Adrenal gland (tissue), 5 donors: ENCODE results near the gene RPS6KA5.

Experiments used
- CTCF ChIP-seq, 6 experiments: fragments of 450-650 bp in 4 of 6; fragments of 200-600 bp in 2 of 6; sonication (generic) in 1 of 6; IDR thresholded peaks; 1 replicate in 5 of 6; 2 replicates in 1 of 6; pipeline versions ENCODE4 v1.5.1 to v1.8.0; 2016 to 2021; ENCODE audit warnings: antibody characterized with exemption in 6 of 6, mild to moderate bottlenecking in 2 of 6, moderate library complexity in 1 of 6
- POLR2A ChIP-seq, 2 donors: fragments of 450-650 bp; IDR thresholded peaks; one replicate each; pipeline ENCODE4 v1.6.1; 2017; ENCODE audit warnings: antibody characterized with exemption in 2 of 2, mild to moderate bottlenecking in 2 of 2, moderate library complexity in 1 of 2
- donor health status: DM: no; HTN: no; CAD: no.

DNA sequence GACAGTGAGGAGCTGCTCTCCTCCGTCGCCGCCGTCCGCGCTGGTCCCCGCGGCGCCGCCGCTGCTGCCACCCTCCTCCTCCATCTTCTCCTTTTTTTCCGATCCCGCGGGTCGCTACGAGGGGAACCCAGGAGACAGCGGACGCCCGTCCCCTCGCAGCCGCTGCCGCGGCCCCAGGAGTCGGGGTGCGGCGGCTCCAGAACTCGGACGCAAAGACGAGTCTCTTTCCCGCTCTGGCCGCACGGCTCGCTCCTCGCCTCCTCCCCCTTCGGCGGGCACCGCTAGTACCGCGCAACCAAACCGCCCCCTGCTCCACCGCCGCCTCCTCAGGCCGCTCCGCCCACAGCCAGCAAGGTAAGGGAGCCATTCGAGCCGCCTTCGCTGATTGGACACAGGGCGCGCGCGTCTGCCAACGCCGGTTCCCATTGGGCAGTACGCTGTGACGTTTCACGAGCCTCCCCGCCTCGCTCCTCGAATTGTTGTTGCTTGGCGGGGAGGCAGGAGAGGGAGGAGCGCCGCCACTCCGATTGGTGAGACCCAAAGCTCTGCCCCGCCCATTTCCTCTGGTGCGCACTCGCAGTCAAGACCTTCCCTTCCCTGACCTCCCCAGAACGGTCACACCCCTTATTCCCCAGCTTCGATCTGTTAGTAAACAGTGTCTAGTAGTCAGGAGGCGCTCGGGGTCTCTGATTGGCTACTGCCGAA, at the start of gene RPS6KA5:
- TF ChIP-seq CTCF (IDR thresholded peaks at IDR 0.05) = peak in 5 of 6 experiments; percentile 24 to 46 (median 27)
- peak; percentile 76 to 91 for TF ChIP-seq POLR2A (IDR thresholded peaks at IDR 0.05)
